Upper lobe of left lung (tissue), 4 donors: ENCODE results near the gene CD99L2.

Experiments used
- CTCF ChIP-seq, 6 experiments: fragments of 450-650 bp in 4 of 6; fragments of 200-600 bp in 2 of 6; sonication (generic) in 2 of 6; IDR thresholded peaks; one replicate each; pipeline ENCODE4 v1.5.1; 2016 to 2019; ENCODE audit warnings: antibody characterized with exemption in 6 of 6
- EP300 ChIP-seq, 4 donors: sonication (generic); formaldehyde crosslinking; IDR thresholded peaks; one replicate each; pipeline ENCODE4 v1.5.1; 2017; ENCODE audit warnings: antibody characterized with exemption in 4 of 4, control low read depth in 2 of 4
- POLR2A ChIP-seq, 4 donors: fragments of 450-650 bp; IDR thresholded peaks; one replicate each; pipeline ENCODE4 v1.5.1; 2016 to 2017; ENCODE audit warnings: antibody characterized with exemption in 4 of 4, mild to moderate bottlenecking in 2 of 4

DNA sequence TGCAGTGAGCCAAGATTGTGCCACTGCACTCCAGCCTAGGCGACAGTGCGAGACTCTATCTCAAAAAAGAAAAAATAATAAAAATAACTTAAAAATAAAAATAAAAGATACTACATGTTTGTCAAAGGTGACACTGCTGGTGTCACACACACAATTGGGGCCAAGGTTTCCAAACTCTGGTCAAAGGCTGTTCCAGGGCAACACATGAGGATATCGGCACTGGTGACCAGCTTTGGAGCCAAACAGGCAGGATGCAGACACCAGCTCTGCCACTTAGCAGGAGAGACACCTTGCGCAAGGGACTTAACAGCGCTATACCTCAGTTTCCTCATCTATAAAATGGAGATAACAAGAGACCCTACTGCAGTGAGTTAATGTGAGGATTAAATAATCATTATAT lies 52.3 kb downstream of the CD99L2 start:
- no peak for TF ChIP-seq CTCF (IDR thresholded peaks at IDR 0.05)
- TF ChIP-seq POLR2A (IDR thresholded peaks at IDR 0.05): no peak
- no peak for TF ChIP-seq EP300 (IDR thresholded peaks at IDR 0.05)
